ENCODE data around the gene INPP5J. TPM values are rescaled to one million over a fixed set of nuclear protein-coding genes. Genes with fewer than 3 reads are reported as not detected.

Gene INPP5J
- total RNA-seq, 2 experiments from 2014 or later: 0.59 to 0.69 TPM

GRCh38 chr22:31103899-31104694, 18.7 kb upstream of the INPP5J start:
- H3K4me1 Mint-ChIP-seq (ENCODE audit: low read depth): peaks cover 24% of the 10 kb centered on the region
- ATAC-seq (ENCODE audit: poor library complexity): no peak
- peak overlapping the region; percentile 20 for H3K4me3 Mint-ChIP-seq
- no peak overlapping the region for H3K4me3 ChIP-seq (ENCODE audit: low read length)
- TF ChIP-seq CTCF (IDR thresholded peaks at IDR 0.05): no peak
- H3K27me3 ChIP-seq (ENCODE audit: control insufficient read depth in 1 of 2, insufficient read depth in 2 of 2, low read length in 2 of 2): no peaks in the 10 kb centered on the region
- DNase-seq: peak in 1 of 14 experiments; percentile 22
- H3K4me1 ChIP-seq (ENCODE audit: insufficient read depth, low read length): peaks cover 31% of the 10 kb centered on the region
- no peaks in the 10 kb centered on the region for H3K9me3 ChIP-seq (ENCODE audit: control insufficient read depth in 1 of 2, insufficient read depth in 1 of 2, low read length in 2 of 2)
- H3K27ac ChIP-seq (ENCODE audit: low read depth in 1 of 2, low read length in 2 of 2): no peak overlapping the region
- no peaks in the 10 kb centered on the region for H3K9me3 Mint-ChIP-seq
- H3K27me3 Mint-ChIP-seq: no peaks in the 10 kb centered on the region
- intact Hi-C loops (cut with DNase I, micrococcal nuclease): no loop called here
- ChIA-PET CTCF (interaction anchor here (1.7 kb wide), 1 partner anchor 19 kb away, joined by 4 read pairs; no protein-coding TSS in a partner anchor), POLR2A (interaction anchor here (0.8 to 1.2 kb wide), 2 partner anchors 21 to 135 kb away, joined by 3 to 5 read pairs; partner anchors contain the start of gene TUG1)
- H3K36me3 ChIP-seq (ENCODE audit: insufficient read depth, low read length): no peaks in the 10 kb centered on the region
- peaks cover 17% of the 10 kb centered on the region for H3K36me3 Mint-ChIP-seq (ENCODE audit: low read depth)
- peak overlapping the region; percentile 42 for H3K27ac Mint-ChIP-seq

GRCh38 chr22:31104869-31105268, 17.9 kb upstream of the INPP5J start:
- Mint-ChIP-seq H3K27me3 (no peaks in the 10 kb centered on the region), H3K27ac (no peak overlapping the region), H3K9me3 (no peaks in the 10 kb centered on the region), H3K4me3 (no peak overlapping the region), H3K36me3 (ENCODE audit: low read depth) (peaks cover 17% of the 10 kb centered on the region), H3K4me1 (ENCODE audit: low read depth) (peaks cover 24% of the 10 kb centered on the region)
- ChIA-PET CTCF (no interaction called here), POLR2A (interaction anchor here (0.8 to 1.2 kb wide), 2 partner anchors 22 to 135 kb away, joined by 3 to 5 read pairs; partner anchors contain the start of gene TUG1)
- intact Hi-C loops (cut with DNase I, micrococcal nuclease): loop anchor here in 1 of 2 experiments (5.0 kb wide), 3 partner anchors 107 to 242 kb away; partner anchors contain the start of genes LIMK2 and PATZ1
- no peak overlapping the region for H3K4me3 ChIP-seq (ENCODE audit: low read length)
- H3K4me1 ChIP-seq (ENCODE audit: insufficient read depth, low read length): peaks cover 31% of the 10 kb centered on the region
- peak in 3 of 14 experiments; percentile 21 to 51 (median 46) for DNase-seq
- H3K9me3 ChIP-seq (ENCODE audit: control insufficient read depth in 1 of 2, insufficient read depth in 1 of 2, low read length in 2 of 2): no peaks in the 10 kb centered on the region
- H3K36me3 ChIP-seq (ENCODE audit: insufficient read depth, low read length): no peaks in the 10 kb centered on the region
- no peaks in the 10 kb centered on the region for H3K27me3 ChIP-seq (ENCODE audit: control insufficient read depth in 1 of 2, insufficient read depth in 2 of 2, low read length in 2 of 2)
- no peak for TF ChIP-seq CTCF (IDR thresholded peaks at IDR 0.05)
- H3K27ac ChIP-seq (ENCODE audit: low read depth in 1 of 2, low read length in 2 of 2): no peak overlapping the region
- no peak for ATAC-seq (ENCODE audit: poor library complexity)

GRCh38 chr22:31105282-31105929, 17.4 kb upstream of the INPP5J start:
- Histone ChIP-seq H3K4me3 (ENCODE audit: low read length) (no peak overlapping the region), H3K27ac (ENCODE audit: low read depth in 1 of 2, low read length in 2 of 2) (no peak overlapping the region), H3K4me1 (ENCODE audit: insufficient read depth, low read length) (peaks cover 31% of the 10 kb centered on the region), H3K27me3 (ENCODE audit: control insufficient read depth in 1 of 2, insufficient read depth in 2 of 2, low read length in 2 of 2) (no peaks in the 10 kb centered on the region), H3K36me3 (ENCODE audit: insufficient read depth, low read length) (no peaks in the 10 kb centered on the region), H3K9me3 (ENCODE audit: control insufficient read depth in 1 of 2, insufficient read depth in 1 of 2, low read length in 2 of 2) (no peaks in the 10 kb centered on the region)
- no peak for DNase-seq
- peak overlapping the region; percentile 48 for H3K4me3 Mint-ChIP-seq
- ChIA-PET CTCF (interaction anchor here (3.4 kb wide), 1 partner anchor 20 kb away, joined by 21 read pairs; no protein-coding TSS in a partner anchor), POLR2A (interaction anchor here (1.2 kb wide), 1 partner anchor 136 kb away, joined by 5 read pairs; the partner anchor contains the start of gene TUG1)
- H3K27me3 Mint-ChIP-seq: no peaks in the 10 kb centered on the region
- intact Hi-C loops (cut with DNase I, micrococcal nuclease): loop anchor here in 1 of 2 experiments (5.0 kb wide), 3 partner anchors 107 to 242 kb away; partner anchors contain the start of genes LIMK2 and PATZ1
- H3K27ac Mint-ChIP-seq: peak overlapping the region; percentile 87
- no peak for TF ChIP-seq CTCF (IDR thresholded peaks at IDR 0.05)
- ATAC-seq (ENCODE audit: poor library complexity): no peak
- no peaks in the 10 kb centered on the region for H3K9me3 Mint-ChIP-seq
- H3K36me3 Mint-ChIP-seq (ENCODE audit: low read depth): peaks cover 17% of the 10 kb centered on the region
- H3K4me1 Mint-ChIP-seq (ENCODE audit: low read depth): peaks cover 24% of the 10 kb centered on the region

All from CD4-positive, alpha-beta T cell (primary cell).